ENCODE results near the gene CDH4. TPM values are rescaled to one million over a fixed set of nuclear protein-coding genes. Genes with fewer than 3 reads are reported as not detected.

The CDH4 gene
- total RNA-seq, 2 donors from 2014 or later, result 0.07 to 0.94 TPM

DNA sequence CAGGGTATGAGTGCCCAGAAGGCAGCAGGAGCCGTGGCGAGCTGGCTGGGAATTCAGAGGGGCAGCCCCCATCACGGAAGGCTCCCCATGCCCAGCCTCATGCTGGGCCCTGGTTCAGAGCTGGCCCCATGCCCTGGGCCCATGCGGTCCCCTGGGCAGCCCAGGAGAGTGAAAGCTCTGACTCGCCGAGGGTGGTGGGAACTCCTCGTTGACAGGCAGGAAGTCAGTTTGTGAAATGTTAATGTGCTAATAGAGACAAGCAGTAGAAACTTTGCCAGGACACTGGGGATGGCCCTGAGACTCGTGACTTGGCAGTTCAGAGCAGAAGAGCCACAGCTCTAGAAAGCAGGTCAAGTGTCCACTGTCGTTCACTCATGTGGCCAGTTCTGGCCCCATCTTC, 460.6 kb downstream of the CDH4 start:
- Histone ChIP-seq H3K36me3 (no peaks in the 10 kb centered on the region), H3K27me3 (no peaks in the 10 kb centered on the region), H3K9me3 (peaks cover 8 to 18% of the 10 kb centered on the region in 2 donors), H3K27ac (no peak overlapping the region), H3K4me3 (no peak overlapping the region), H3K4me1 (no peaks in the 10 kb centered on the region)
- no peak for DNase-seq (ENCODE audit: low spot score)
- TF ChIP-seq, protein P1, sequence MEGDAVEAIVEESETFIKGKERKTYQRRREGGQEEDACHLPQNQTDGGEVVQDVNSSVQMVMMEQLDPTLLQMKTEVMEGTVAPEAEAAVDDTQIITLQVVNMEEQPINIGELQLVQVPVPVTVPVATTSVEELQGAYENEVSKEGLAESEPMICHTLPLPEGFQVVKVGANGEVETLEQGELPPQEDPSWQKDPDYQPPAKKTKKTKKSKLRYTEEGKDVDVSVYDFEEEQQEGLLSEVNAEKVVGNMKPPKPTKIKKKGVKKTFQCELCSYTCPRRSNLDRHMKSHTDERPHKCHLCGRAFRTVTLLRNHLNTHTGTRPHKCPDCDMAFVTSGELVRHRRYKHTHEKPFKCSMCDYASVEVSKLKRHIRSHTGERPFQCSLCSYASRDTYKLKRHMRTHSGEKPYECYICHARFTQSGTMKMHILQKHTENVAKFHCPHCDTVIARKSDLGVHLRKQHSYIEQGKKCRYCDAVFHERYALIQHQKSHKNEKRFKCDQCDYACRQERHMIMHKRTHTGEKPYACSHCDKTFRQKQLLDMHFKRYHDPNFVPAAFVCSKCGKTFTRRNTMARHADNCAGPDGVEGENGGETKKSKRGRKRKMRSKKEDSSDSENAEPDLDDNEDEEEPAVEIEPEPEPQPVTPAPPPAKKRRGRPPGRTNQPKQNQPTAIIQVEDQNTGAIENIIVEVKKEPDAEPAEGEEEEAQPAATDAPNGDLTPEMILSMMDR (IDR thresholded peaks at IDR 0.05), result no peak

DNA sequence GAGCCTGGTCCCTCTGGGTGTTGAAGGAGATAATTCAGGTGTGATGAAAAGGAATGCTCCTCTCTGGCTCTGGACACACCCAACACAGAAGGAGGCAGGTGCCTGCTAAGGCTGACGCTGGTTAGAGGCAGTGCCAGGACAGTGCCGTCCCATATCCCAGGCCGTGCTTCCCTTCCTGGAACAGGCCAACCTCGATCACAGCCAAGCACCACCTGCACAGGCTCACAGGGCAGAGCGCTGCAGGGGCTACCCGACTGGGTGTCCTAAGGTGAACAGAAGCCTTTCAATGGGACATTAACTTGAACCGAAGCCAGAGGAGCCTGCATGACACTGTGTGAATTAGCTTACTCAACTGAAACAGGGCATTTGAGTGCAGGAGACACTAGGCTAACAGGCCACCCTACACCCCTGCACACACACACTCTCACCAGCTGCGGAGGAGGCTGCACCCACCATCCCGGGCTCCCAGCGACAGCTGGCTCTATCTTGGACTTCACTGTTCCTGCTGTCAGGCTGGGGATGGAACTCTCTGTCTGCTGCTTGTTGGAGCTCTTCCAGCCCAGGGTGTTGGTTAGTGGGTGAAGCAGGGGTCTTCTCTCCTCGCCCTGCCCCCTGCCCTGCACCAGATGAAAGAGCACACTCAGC, 466.4 kb downstream of the CDH4 start:
- Histone ChIP-seq H3K36me3 (no peaks in the 10 kb centered on the region), H3K9me3 (peaks cover 8 to 18% of the 10 kb centered on the region in 2 donors), H3K27me3 (no peaks in the 10 kb centered on the region), H3K4me3 (no peak overlapping the region), H3K27ac (no peak overlapping the region), H3K4me1 (no peaks in the 10 kb centered on the region)
- TF ChIP-seq, protein P1 (IDR thresholded peaks at IDR 0.05), result no peak
- no peak for DNase-seq (ENCODE audit: low spot score)

GRCh38 chr20:61719691-61720347, 467.8 kb downstream of the CDH4 start:
- no peak for DNase-seq (ENCODE audit: low spot score)
- peak overlapping the region in 1 of 2 donors; percentile 11 for H3K4me3 ChIP-seq

DNA sequence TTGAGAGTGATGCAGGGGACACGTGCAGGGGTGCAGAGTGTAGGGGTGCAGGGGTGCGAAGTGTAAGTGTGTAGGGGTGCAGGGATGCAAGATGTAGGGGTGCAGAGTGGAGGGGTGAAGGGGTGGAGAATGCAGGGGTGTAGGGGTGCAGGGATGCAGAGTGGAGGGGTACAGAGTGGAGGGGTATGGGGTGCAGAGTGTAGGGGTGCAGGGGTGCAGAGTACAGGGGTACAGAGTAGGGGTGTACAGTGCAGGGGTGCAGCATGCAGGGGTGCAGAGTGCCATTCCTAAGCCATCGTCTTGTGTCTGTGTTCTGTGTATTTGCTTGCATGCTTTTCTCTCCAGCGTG, 468.3 kb downstream of the CDH4 start:
- DNase-seq (ENCODE audit: low spot score), result no peak
- H3K4me3 ChIP-seq, result no peak overlapping the region
- H3K27ac ChIP-seq, result no peak overlapping the region
- TF ChIP-seq, protein P1 (IDR thresholded peaks at IDR 0.05), result no peak
- peaks cover 8 to 17% of the 10 kb centered on the region in 2 donors for H3K9me3 ChIP-seq
- H3K4me1 ChIP-seq, result no peaks in the 10 kb centered on the region
- no peaks in the 10 kb centered on the region for H3K27me3 ChIP-seq
- no peaks in the 10 kb centered on the region for H3K36me3 ChIP-seq

More at GRCh38 chr20:61719691-61720347, 467.8 kb downstream of the CDH4 start:
- no peak overlapping the region for H3K27ac ChIP-seq
- no peaks in the 10 kb centered on the region for H3K36me3 ChIP-seq
- peaks cover 8 to 18% of the 10 kb centered on the region in 2 donors for H3K9me3 ChIP-seq
- H3K27me3 ChIP-seq, result no peaks in the 10 kb centered on the region
- TF ChIP-seq, protein P1 (IDR thresholded peaks at IDR 0.05), result no peak
- H3K4me1 ChIP-seq, result no peaks in the 10 kb centered on the region

GRCh38 chr20:61722146-61722678, 470.2 kb downstream of the CDH4 start:
- Histone ChIP-seq H3K4me3 (no peak overlapping the region), H3K27me3 (no peaks in the 10 kb centered on the region), H3K4me1 (no peaks in the 10 kb centered on the region), H3K27ac (no peak overlapping the region), H3K9me3 (no peaks in the 10 kb centered on the region), H3K36me3 (no peaks in the 10 kb centered on the region)
- TF ChIP-seq, protein P1 (IDR thresholded peaks at IDR 0.05), result no peak
- no peak for DNase-seq (ENCODE audit: low spot score)
